Activated naive CD8-positive, alpha-beta T cell treated with anti-CD3 and anti-CD28 coated beads for 36 hours (primary cell): ENCODE data around the gene GPATCH1. TPM values are rescaled to one million over a fixed set of nuclear protein-coding genes. Genes with fewer than 3 reads are reported as not detected.
A peak's percentile ranks its signal among the peaks of the same experiment; 100 is the strongest.
"Not testable (repeated sequence)": the region's sequence is repeated elsewhere in the genome, so short reads cannot be mapped to it uniquely, and the experiment has no call there.

ENCODE experiments used
- DNase-seq: peaks from one replicate; pipeline ENCODE4 v3.0.0; 2021
- H3K27ac Mint-ChIP-seq: one replicate; pipeline ENCODE4 v1.8.0; 2022; ENCODE audit warnings: mild to moderate bottlenecking, moderate library complexity, mixed read lengths
- H3K27me3 Mint-ChIP-seq: one replicate; pipeline ENCODE4 v1.8.0; 2022; ENCODE audit warnings: mild to moderate bottlenecking, mixed read lengths
- H3K36me3 Mint-ChIP-seq: one replicate; pipeline ENCODE4 v1.8.0; 2021; ENCODE audit warnings: mild to moderate bottlenecking, mixed read lengths
- H3K4me1 Mint-ChIP-seq: one replicate; pipeline ENCODE4 v1.8.0; 2021; ENCODE audit warnings: mixed read lengths
- H3K4me3 Mint-ChIP-seq: one replicate; pipeline ENCODE4 v1.8.0; 2022; ENCODE audit warnings: mild to moderate bottlenecking, moderate library complexity, mixed read lengths
- H3K9me3 Mint-ChIP-seq: one replicate; pipeline ENCODE4 v1.8.0; 2022; ENCODE audit warnings: mixed read lengths
- total RNA-seq, 2 experiments: library from RNA; stranded (reverse); gene quantifications; one replicate each; pipeline ENCODE4 v1.2.3, GENCODE V29; 2021

The GPATCH1 gene
- total RNA-seq, 2 experiments from 2014 or later: 10.6 to 11.8 TPM

DNA sequence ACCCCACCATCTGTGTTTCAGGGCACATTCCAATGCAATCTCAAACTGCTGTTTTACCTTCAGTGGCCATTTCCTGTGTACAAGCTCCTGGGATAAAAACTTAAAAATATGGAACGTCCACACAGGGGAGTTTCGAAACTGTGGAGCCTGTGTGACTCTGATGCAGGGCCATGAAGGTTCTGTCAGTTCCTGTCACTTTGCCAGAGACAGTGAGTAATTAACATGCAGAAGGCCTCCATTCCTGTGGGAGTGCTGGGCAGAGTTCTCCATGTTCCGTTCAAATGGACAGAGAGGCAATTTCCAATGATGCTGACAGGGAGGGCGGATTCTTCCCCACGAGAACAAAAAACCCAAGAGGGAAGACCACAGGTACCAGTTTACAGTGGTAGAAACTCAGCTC lies 75.4 kb downstream of the GPATCH1 start:
- no peak overlapping the region for H3K27ac Mint-ChIP-seq
- H3K9me3 Mint-ChIP-seq: peaks cover 2% of the 10 kb centered on the region
- H3K4me3 Mint-ChIP-seq: no peak overlapping the region
- H3K4me1 Mint-ChIP-seq: peaks cover 25% of the 10 kb centered on the region
- H3K27me3 Mint-ChIP-seq: no peaks in the 10 kb centered on the region
- no peak for DNase-seq
- H3K36me3 Mint-ChIP-seq: peaks cover 4% of the 10 kb centered on the region

DNA sequence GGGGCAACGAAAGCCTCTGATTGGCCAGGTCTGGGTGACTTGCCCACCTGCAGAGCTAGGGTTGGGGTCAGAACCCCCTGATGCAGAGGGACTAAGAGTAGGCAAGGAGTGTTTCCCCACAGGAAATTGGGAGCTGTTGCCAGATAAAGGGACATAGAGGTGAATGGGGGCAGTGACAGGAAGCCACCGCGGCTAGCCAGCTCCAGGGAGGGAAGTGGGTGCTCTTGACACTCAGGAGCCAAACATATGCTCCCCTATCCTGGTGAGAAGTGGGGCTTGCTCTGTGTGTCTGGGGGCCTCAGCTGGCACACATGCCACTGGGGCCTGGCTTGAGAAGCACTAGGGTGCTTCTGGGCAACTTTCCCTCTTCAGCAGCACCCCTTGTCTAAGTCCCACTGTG lies 76.9 kb downstream of the GPATCH1 start:
- Mint-ChIP-seq H3K9me3 (peaks cover 2% of the 10 kb centered on the region), H3K4me1 (peaks cover 28% of the 10 kb centered on the region), H3K27ac (no peak overlapping the region), H3K27me3 (no peaks in the 10 kb centered on the region), H3K36me3 (peaks cover 4% of the 10 kb centered on the region), H3K4me3 (no peak overlapping the region)
- DNase-seq: no peak

DNA sequence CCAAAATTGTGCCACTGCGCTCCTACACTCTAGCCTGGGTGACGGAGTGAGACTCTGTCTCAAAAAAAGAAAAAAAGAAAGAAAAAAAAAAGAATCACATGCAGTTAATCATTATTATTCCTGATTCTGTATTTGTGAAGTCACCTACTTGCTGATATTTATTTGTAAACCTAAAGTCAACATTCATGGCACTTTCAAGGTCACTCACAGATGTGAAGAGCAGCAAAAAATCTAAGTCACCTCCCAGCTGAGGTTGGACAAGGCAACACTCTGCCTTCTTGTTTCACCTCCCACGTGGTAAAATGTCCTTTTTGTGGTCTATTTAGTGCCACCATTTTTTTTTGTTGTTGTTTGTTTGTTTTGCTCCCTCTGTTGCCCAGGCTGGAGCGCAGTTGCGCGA lies 77.4 kb downstream of the GPATCH1 start:
- H3K4me1 Mint-ChIP-seq: peaks cover 28% of the 10 kb centered on the region

DNA sequence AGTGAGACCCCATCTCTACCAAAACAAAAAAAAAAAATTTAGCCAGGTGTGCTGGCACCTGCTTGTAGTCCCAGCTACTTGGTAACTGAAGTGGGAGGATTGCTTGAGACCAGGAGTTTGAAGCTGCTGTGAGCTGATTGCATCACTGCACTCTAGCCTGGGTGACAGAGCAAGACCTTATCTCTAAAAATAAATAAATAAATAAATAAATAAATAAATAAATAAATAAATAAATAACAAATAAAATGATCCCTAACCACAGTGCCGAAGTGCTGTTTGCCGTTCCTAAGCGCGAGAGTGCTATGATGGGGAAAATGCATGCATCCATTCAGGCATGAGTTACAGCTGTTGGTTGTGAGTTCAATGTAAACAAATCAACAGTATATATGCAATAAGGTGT lies 78.2 kb downstream of the GPATCH1 start:
- peaks cover 4% of the 10 kb centered on the region for H3K36me3 Mint-ChIP-seq
- H3K4me1 Mint-ChIP-seq: peaks cover 28% of the 10 kb centered on the region
- H3K27ac Mint-ChIP-seq: no peak overlapping the region
- no peak overlapping the region for H3K4me3 Mint-ChIP-seq
- no peaks in the 10 kb centered on the region for H3K27me3 Mint-ChIP-seq
- H3K9me3 Mint-ChIP-seq: peaks cover 2% of the 10 kb centered on the region
- DNase-seq: no peak

More for the DNA sequence above, 77.4 kb downstream of the GPATCH1 start:
- Mint-ChIP-seq H3K36me3 (peaks cover 4% of the 10 kb centered on the region), H3K27ac (no peak overlapping the region), H3K9me3 (peaks cover 2% of the 10 kb centered on the region), H3K27me3 (no peaks in the 10 kb centered on the region), H3K4me3 (no peak overlapping the region)
- DNase-seq: no peak

DNA sequence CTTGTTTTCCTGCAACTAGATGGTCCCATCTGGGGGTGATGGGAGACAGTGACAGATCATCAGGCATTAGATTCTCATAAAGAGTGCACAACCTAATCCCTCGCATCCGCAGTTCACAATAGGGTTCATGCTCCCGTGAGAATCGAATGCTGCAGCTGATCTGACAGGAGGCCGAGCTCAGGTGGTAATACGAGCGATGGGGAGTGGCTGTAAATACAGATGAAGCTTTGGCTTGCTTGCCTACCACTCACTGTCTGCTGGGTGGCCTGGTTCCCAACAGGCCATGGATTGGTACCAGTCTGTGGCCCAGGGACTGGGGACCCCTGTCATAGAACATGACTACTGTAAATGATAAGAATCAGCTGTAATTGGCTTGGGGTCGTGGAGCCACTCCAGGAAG lies 78.9 kb downstream of the GPATCH1 start:
- Mint-ChIP-seq H3K27ac (peak overlapping the region; percentile 89), H3K27me3 (no peaks in the 10 kb centered on the region), H3K4me1 (peaks cover 28% of the 10 kb centered on the region), H3K36me3 (peaks cover 4% of the 10 kb centered on the region), H3K9me3 (peaks cover 2% of the 10 kb centered on the region), H3K4me3 (no peak overlapping the region)
- no peak for DNase-seq

DNA sequence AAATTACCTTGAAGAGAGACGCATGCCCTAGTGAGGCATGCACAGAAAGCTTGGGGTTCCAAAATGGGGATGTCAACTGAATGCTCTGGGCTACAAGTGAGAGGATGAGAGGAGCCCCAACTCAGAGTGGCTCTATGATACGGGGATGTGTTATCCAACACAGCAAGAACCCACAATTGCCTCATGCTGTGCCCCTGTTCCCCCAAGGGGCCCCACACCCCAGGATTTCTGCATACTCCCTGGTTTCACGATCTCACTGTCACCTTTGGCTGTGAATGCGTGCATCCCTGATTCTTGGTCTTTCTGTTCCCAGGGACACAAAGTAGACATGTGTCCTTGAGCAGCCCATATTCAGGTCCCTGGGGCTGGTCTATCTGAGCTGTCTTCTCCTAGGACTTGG lies 80.2 kb downstream of the GPATCH1 start:
- Mint-ChIP-seq H3K27ac (no peak overlapping the region), H3K36me3 (peaks cover 4% of the 10 kb centered on the region), H3K4me1 (peaks cover 28% of the 10 kb centered on the region), H3K27me3 (no peaks in the 10 kb centered on the region), H3K4me3 (no peak overlapping the region), H3K9me3 (peaks cover 2% of the 10 kb centered on the region)
- no peak for DNase-seq

DNA sequence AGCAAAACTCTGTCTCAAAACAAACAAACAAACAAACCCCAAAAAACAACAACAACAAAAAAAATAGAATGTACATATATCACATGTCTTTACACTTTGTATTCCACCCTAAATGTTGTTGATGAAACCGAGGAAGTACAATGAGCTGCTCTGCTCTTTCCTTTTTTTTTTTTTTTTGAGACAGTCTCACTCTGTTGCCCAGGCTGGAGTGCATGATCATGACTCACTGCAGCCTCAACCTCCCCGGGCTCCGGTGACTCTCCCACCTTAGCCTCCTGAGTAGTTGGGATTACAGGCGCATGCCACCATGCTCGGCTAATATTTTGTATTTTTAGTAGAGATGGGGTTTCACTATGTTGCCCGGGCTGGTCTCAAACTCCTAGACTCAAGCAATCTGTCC lies 82.5 kb downstream of the GPATCH1 start:
- peaks cover 21% of the 10 kb centered on the region for H3K4me1 Mint-ChIP-seq
- peaks cover 13% of the 10 kb centered on the region for H3K36me3 Mint-ChIP-seq
- no peak for DNase-seq
- H3K4me3 Mint-ChIP-seq: no peak overlapping the region
- H3K27ac Mint-ChIP-seq: no peak overlapping the region
- no peaks in the 10 kb centered on the region for H3K27me3 Mint-ChIP-seq
- H3K9me3 Mint-ChIP-seq: peaks cover 11% of the 10 kb centered on the region

DNA sequence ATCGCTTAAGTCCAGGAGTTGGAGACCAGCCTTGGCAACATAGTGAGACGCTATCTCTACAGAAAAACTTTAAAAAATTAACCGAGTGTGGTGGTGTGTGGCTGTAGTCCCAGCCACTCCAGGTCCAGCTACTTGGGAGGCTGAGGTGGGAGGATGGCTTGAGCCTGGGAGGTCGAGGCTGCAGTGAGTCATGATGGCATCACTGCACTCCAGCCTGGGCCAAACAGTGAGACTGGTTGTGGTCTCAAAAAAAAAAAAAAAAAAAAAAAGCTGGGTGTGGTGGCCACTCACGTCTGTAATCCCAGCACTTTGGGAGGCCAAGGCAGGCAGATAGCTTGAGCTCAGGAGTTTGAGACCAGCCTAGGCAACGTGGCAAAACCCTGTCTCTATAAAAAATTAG lies 85.1 kb downstream of the GPATCH1 start:
- DNase-seq, H3K4me3 Mint-ChIP-seq, H3K4me1 Mint-ChIP-seq, H3K27ac Mint-ChIP-seq, H3K27me3 Mint-ChIP-seq: not testable (repeated sequence)
- Mint-ChIP-seq H3K9me3 (peaks cover 13% of the 10 kb centered on the region), H3K36me3 (peaks cover 11% of the 10 kb centered on the region)

DNA sequence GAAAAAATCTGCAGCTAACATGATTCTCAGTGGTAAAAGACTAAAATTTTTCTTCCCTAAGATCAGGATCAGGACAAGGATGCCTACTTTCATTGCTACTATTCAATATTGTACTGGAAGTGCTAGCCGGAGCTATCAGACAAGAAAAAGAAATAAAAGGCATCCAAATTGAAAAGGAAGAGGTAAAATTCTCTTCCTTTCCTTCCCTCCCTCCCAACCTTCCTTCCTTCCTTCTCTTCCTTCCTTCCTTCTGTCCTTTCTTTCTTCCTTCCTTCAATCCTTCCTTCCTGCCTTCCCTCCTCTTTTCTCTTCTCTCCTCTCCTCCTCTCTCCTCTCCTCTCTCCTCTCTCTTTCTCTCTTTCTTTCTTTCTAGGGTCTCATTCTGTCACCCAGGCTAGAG lies 86.5 kb downstream of the GPATCH1 start:
- DNase-seq: no peak
- H3K36me3 Mint-ChIP-seq: peaks cover 11% of the 10 kb centered on the region
- no peak overlapping the region for H3K27ac Mint-ChIP-seq
- no peak overlapping the region for H3K4me3 Mint-ChIP-seq
- H3K4me1 Mint-ChIP-seq: peaks cover 1% of the 10 kb centered on the region
- H3K27me3 Mint-ChIP-seq: no peaks in the 10 kb centered on the region
- peaks cover 13% of the 10 kb centered on the region for H3K9me3 Mint-ChIP-seq

DNA sequence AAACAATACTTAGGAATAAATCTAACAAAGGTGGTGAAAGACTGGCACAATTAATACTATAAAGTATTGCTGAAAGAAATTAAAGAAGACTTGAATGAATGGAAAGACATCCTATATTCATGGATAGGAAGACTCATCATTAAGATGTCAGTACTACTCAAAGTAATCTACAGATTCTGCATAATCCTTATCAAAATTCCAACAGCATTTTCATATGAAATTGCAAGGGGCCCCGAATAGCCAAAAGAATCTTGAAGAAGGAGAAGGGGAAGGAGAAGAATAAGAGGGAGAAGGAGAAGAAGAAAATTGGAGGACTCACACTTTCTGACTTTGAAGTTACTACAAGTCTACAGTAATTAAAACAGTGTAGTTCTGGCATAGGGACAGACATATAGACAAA lies 87.5 kb downstream of the GPATCH1 start:
- Mint-ChIP-seq H3K27me3 (no peaks in the 10 kb centered on the region), H3K9me3 (peaks cover 13% of the 10 kb centered on the region), H3K36me3 (peaks cover 11% of the 10 kb centered on the region), H3K27ac (no peak overlapping the region), H3K4me3 (no peak overlapping the region), H3K4me1 (peaks cover 8% of the 10 kb centered on the region)
- no peak for DNase-seq

DNA sequence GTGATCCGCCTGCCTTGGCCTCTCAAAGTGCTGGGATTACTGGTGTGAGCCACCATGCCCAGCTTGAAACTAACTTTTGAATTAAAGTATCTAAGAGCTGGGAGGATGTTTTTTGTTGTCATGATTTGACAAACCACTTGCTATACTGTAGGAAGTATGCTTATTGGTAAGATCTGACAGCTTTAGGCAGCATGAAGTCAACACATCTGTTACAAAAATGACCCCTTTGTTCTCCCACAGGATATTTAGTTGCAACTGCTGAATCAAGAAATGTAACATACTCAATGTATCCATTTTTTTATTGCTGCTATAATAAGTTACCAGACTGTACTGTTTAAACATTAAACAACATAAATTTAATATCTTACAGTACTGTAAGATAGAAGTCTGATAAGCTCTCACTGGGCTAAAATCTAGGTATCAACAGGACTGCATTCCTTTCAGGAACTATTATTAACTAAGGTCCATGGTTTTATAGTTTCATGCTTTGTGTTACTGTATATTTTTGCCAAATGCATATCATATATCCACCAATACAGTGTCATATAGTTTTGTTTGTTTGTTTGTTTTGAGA lies 90.3 kb downstream of the GPATCH1 start:
- no peaks in the 10 kb centered on the region for H3K27me3 Mint-ChIP-seq
- no peak overlapping the region for H3K27ac Mint-ChIP-seq

DNA sequence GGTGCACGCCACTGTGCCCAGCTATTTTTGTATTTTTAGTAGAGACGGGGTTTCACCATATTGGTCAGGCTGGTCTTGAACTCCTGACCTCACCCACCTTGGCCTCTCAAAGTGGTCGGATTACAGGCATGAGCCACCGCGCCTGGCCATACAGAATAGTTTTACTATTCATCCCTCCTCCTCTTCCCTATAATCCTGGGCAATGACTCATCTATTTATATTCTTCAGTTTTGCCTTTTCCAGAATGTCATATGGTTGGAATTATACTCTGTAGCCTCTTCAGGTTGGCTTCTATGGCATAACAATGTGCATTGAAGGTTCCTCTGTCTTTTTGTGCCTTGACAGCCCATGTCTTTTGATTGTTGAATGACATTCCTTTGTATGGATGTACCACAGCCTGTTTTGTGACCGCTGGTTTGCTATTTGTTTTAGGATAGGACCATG lies 91.0 kb downstream of the GPATCH1 start:
- Mint-ChIP-seq H3K36me3 (peaks cover 16% of the 10 kb centered on the region), H3K4me1 (peaks cover 28% of the 10 kb centered on the region)

More for the DNA sequence above, 90.3 kb downstream of the GPATCH1 start:
- Mint-ChIP-seq H3K4me3 (no peak overlapping the region), H3K9me3 (peaks cover 13% of the 10 kb centered on the region), H3K4me1 (peaks cover 26% of the 10 kb centered on the region), H3K36me3 (peaks cover 13% of the 10 kb centered on the region)
- no peak for DNase-seq

DNA sequence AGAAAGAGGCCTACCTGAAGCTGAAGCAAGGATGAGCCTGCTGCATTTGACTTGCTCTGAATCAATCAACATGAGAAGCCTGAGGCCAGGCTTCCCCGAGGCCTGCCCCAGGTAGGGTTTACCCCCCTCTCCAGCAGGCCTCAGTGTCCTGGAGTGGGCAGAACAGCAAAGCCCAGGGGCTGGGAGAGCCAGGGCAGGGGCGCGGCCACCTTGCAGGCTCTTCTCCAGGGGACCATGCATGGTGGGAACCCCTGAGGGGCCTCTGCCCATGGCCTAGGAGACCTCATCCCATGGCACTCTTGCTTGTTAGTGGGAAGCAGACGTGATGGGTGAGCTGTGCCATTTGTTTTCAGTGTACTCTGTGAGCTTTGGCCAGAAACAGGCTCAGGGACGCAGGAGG lies 93.2 kb downstream of the GPATCH1 start:
- Mint-ChIP-seq H3K27ac (no peak overlapping the region), H3K9me3 (peaks cover 2% of the 10 kb centered on the region), H3K27me3 (peaks cover 8% of the 10 kb centered on the region), H3K4me3 (no peak overlapping the region), H3K36me3 (peaks cover 5% of the 10 kb centered on the region), H3K4me1 (peaks cover 35% of the 10 kb centered on the region)
- DNase-seq: no peak

More for the DNA sequence above, 91.0 kb downstream of the GPATCH1 start:
- H3K9me3 Mint-ChIP-seq: peaks cover 15% of the 10 kb centered on the region
- no peak for DNase-seq
- H3K27me3 Mint-ChIP-seq: peaks cover 4% of the 10 kb centered on the region
- no peak overlapping the region for H3K27ac Mint-ChIP-seq
- H3K4me3 Mint-ChIP-seq: no peak overlapping the region

DNA sequence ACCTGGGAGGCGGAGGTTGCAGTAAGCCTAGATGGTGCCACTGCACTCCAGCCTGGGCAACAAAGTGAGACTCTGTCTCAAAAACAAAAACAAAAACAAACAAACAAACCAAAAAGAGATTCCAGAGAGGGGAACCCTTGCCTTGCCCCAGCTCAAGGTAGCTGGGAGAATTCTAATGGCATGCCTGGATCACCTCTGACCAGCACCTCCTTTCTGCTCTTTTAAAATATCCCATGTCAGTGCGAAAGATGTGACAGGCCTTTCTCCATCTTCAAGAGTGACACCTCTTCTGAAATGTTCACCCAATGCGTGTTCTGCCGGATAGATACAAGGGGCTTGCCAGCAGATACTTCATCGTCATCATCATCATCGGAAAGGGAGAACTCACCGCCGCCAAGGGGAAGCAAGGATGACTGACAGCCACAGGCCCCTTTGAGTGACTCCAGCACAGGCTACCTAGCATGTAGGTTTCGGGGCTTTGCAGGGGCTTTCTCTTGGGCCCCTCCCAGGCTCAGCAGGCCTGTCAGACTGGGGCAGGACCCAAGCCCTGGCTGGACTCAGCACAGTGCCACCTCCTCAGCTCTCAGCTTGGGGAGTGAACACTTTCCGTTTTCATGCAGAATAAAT lies 94.3 kb downstream of the GPATCH1 start:
- DNase-seq: no peak
- peaks cover 2% of the 10 kb centered on the region for H3K9me3 Mint-ChIP-seq
- no peak overlapping the region for H3K27ac Mint-ChIP-seq
- peaks cover 35% of the 10 kb centered on the region for H3K4me1 Mint-ChIP-seq
- peak overlapping the region; percentile 97 for H3K4me3 Mint-ChIP-seq
- H3K36me3 Mint-ChIP-seq: peaks cover 5% of the 10 kb centered on the region
- H3K27me3 Mint-ChIP-seq: peaks cover 8% of the 10 kb centered on the region

DNA sequence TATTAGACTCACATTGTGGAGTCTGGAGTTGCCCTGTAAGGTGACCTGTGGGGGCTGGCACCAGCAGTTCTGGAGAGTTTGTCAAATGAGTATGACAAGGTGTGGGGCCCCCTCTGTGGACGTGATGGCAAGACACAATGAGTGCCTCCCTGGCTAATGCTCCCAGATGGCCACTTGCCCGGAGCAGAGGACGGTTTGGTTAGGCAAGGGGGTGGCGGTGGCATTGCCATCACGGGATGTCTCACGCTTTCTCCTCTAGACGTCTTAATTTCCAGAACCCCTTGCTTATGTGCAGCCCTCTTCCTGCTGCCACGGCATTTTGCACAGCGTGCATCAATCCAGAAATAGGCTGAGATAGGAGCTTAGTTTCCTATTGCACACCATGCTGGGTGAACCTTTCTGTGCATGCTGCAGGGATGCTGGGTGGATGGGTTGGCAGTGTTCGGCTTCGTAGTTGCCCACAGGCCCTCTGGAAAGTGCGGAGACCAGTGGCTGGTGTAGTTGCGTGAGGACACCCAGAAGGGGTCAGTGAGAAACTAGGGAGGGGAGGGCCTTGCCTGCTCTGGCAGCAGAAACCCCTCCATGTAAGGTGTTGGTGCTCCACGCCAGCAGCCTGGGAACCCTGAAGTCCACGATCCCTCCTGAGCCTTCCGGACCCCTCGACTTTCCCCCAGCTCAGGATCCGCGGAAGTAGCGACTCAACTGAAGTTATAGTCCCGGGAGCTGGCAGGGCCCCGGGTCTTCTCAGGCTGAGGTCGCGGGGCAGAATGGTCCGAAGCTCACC lies 95.1 kb downstream of the GPATCH1 start:
- Mint-ChIP-seq H3K27me3 (peaks cover 8% of the 10 kb centered on the region), H3K4me3 (peak overlapping the region; percentile 97), H3K4me1 (peaks cover 35% of the 10 kb centered on the region), H3K27ac (peak overlapping the region; percentile 94), H3K36me3 (peaks cover 5% of the 10 kb centered on the region), H3K9me3 (peaks cover 2% of the 10 kb centered on the region)
- peak; percentile 21 for DNase-seq
